Mucosa of rectum (tissue), 2 donors: ENCODE measurements around the gene FGGY.

Experiments used
- H3K27ac ChIP-seq, 2 donors: one replicate each; pipeline ENCODE4 v1.7.0; 2013; ENCODE audit warnings: inconsistent platforms in 2 of 2, low read depth in 2 of 2, low read length in 2 of 2
- H3K27me3 ChIP-seq, 2 donors: one replicate each; pipeline ENCODE4 v1.7.0; 2013; ENCODE audit warnings: low read length in 2 of 2; ENCODE audit not compliant: control insufficient read depth in 2 of 2, insufficient read depth in 2 of 2
- H3K36me3 ChIP-seq, 2 donors: one replicate each; pipeline ENCODE4 v1.7.0; 2013; ENCODE audit warnings: low read length in 2 of 2; ENCODE audit not compliant: control insufficient read depth in 2 of 2, insufficient read depth in 2 of 2
- H3K4me1 ChIP-seq, 2 donors: one replicate each; pipeline ENCODE4 v1.7.0; 2013; ENCODE audit warnings: low read length in 2 of 2, mild to moderate bottlenecking in 1 of 2; ENCODE audit not compliant: control insufficient read depth in 2 of 2, insufficient read depth in 2 of 2
- H3K4me3 ChIP-seq, 2 donors: one replicate each; pipeline ENCODE4 v1.7.0; 2013; ENCODE audit warnings: low read length in 2 of 2
- H3K9ac ChIP-seq, 2 donors: one replicate each; pipeline ENCODE4 v1.7.0; 2013; ENCODE audit warnings: low read length in 2 of 2, low read depth in 1 of 2, mild to moderate bottlenecking in 1 of 2
- H3K9me3 ChIP-seq, 2 donors: one replicate each; pipeline ENCODE4 v1.7.0; 2013; ENCODE audit warnings: low read length in 2 of 2; ENCODE audit not compliant: control insufficient read depth in 2 of 2
- donor health status: healthy.
- donor health status: Normal muscosa, but diverticular disease.

FGGY gene

GRCh38 chr1:59408608-59409240, 111.8 kb downstream of the FGGY start:
- Histone ChIP-seq H3K36me3 (no peaks in the 10 kb centered on the region), H3K9me3 (no peaks in the 10 kb centered on the region), H3K27ac (no peak overlapping the region), H3K4me1 (no peaks in the 10 kb centered on the region), H3K9ac (no peak overlapping the region), H3K27me3 (no peaks in the 10 kb centered on the region), H3K4me3 (no peak overlapping the region)

DNA sequence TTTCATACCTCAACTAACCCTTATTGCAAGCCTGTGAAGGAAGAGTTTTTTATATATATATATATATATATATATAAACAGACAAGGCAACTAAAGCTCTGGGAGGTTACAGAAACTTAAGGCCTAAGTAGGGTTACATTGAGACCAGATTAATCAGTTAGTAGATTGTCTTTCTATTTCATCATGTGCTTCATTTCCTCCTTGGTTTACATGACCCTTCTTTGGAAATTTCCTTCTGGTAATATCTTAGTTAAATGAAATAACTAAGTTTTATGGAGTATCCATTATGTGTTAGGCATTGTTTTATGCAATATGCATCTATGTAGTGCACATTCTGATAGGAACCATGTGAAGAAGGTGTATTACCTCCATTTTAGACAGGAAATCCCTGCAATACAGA, 112.7 kb downstream of the FGGY start:
- no peak overlapping the region for H3K4me3 ChIP-seq
- H3K9ac ChIP-seq, result no peak overlapping the region
- no peaks in the 10 kb centered on the region for H3K9me3 ChIP-seq
- no peaks in the 10 kb centered on the region for H3K4me1 ChIP-seq
- H3K27me3 ChIP-seq, result no peaks in the 10 kb centered on the region
- H3K36me3 ChIP-seq, result no peaks in the 10 kb centered on the region
- H3K27ac ChIP-seq, result no peak overlapping the region

GRCh38 chr1:59409986-59410385, 113.1 kb downstream of the FGGY start:
- H3K27ac ChIP-seq, result no peak overlapping the region
- H3K9ac ChIP-seq, result no peak overlapping the region
- no peaks in the 10 kb centered on the region for H3K4me1 ChIP-seq
- no peak overlapping the region for H3K4me3 ChIP-seq
- no peaks in the 10 kb centered on the region for H3K36me3 ChIP-seq
- no peaks in the 10 kb centered on the region for H3K9me3 ChIP-seq
- no peaks in the 10 kb centered on the region for H3K27me3 ChIP-seq

GRCh38 chr1:59410457-59410856, 113.6 kb downstream of the FGGY start:
- no peaks in the 10 kb centered on the region for H3K27me3 ChIP-seq
- no peaks in the 10 kb centered on the region for H3K9me3 ChIP-seq
- H3K4me1 ChIP-seq, result no peaks in the 10 kb centered on the region
- H3K36me3 ChIP-seq, result no peaks in the 10 kb centered on the region
- no peak overlapping the region for H3K9ac ChIP-seq
- no peak overlapping the region for H3K4me3 ChIP-seq
- H3K27ac ChIP-seq, result no peak overlapping the region

GRCh38 chr1:59411147-59411546, 114.3 kb downstream of the FGGY start:
- no peak overlapping the region for H3K27ac ChIP-seq
- H3K36me3 ChIP-seq, result no peaks in the 10 kb centered on the region
- no peak overlapping the region for H3K9ac ChIP-seq
- no peaks in the 10 kb centered on the region for H3K9me3 ChIP-seq
- no peaks in the 10 kb centered on the region for H3K4me1 ChIP-seq
- no peaks in the 10 kb centered on the region for H3K27me3 ChIP-seq
- no peak overlapping the region for H3K4me3 ChIP-seq

- Histone ChIP-seq H3K27me3 (no peaks in the 10 kb centered on the region), H3K36me3 (peaks cover 0 to under 1% of the 10 kb centered on the region in 2 donors), H3K9me3 (no peaks in the 10 kb centered on the region), H3K27ac (no peak overlapping the region), H3K9ac (no peak overlapping the region), H3K4me1 (no peaks in the 10 kb centered on the region), H3K4me3 (no peak overlapping the region)
Observed at GRCh38 chr1:59412718-59413326, 115.9 kb downstream of the FGGY start.

- no peak overlapping the region for H3K27ac ChIP-seq
- H3K36me3 ChIP-seq, result peaks cover 0 to 2% of the 10 kb centered on the region in 2 donors
- no peaks in the 10 kb centered on the region for H3K4me1 ChIP-seq
- no peaks in the 10 kb centered on the region for H3K27me3 ChIP-seq
- no peaks in the 10 kb centered on the region for H3K9me3 ChIP-seq
- H3K9ac ChIP-seq, result no peak overlapping the region
- no peak overlapping the region for H3K4me3 ChIP-seq
Observed at GRCh38 chr1:59413327-59413720, 116.4 kb downstream of the FGGY start.

- H3K4me3 ChIP-seq, result no peak overlapping the region
- H3K9me3 ChIP-seq, result no peaks in the 10 kb centered on the region
- no peak overlapping the region for H3K9ac ChIP-seq
- H3K27me3 ChIP-seq, result no peaks in the 10 kb centered on the region
- H3K4me1 ChIP-seq, result no peaks in the 10 kb centered on the region
- H3K27ac ChIP-seq, result no peak overlapping the region
- peaks cover 0 to 2% of the 10 kb centered on the region in 2 donors for H3K36me3 ChIP-seq
Observed at GRCh38 chr1:59414406-59415133, 117.7 kb downstream of the FGGY start.

- no peaks in the 10 kb centered on the region for H3K27me3 ChIP-seq
- no peak overlapping the region for H3K9ac ChIP-seq
- no peaks in the 10 kb centered on the region for H3K9me3 ChIP-seq
- peaks cover 0 to 2% of the 10 kb centered on the region in 2 donors for H3K36me3 ChIP-seq
- no peak overlapping the region for H3K4me3 ChIP-seq
- no peaks in the 10 kb centered on the region for H3K4me1 ChIP-seq
- H3K27ac ChIP-seq, result no peak overlapping the region
Observed at GRCh38 chr1:59415286-59415850, 118.5 kb downstream of the FGGY start.

- Histone ChIP-seq H3K4me3 (no peak overlapping the region), H3K4me1 (no peaks in the 10 kb centered on the region), H3K27me3 (no peaks in the 10 kb centered on the region), H3K9me3 (no peaks in the 10 kb centered on the region), H3K27ac (no peak overlapping the region), H3K9ac (no peak overlapping the region), H3K36me3 (peaks cover 0 to 2% of the 10 kb centered on the region in 2 donors)
Observed at GRCh38 chr1:59415881-59416280, 119.0 kb downstream of the FGGY start.
